Kidney (tissue), 14 donors: ENCODE data around the gene WAS. TPM values are rescaled to one million over a fixed set of nuclear protein-coding genes. Genes with fewer than 3 reads are reported as not detected.
A peak's percentile ranks its signal among the peaks of the same experiment; 100 is the strongest.

Source experiments
- DNase-seq, 5 donors: peaks; one replicate each; pipeline ENCODE4 v3.0.0-alpha.2; 2013 to 2020
- FAIRE-seq: peaks from 2 replicates; lab custom pipeline; 2012; peaks lifted over from hg19 to GRCh38; lab: Jason Lieb, UNC
- H3K27ac ChIP-seq, 2 donors: one replicate each; pipeline ENCODE4 v1.7.0; 2013; ENCODE audit warnings: low read depth in 2 of 2, low read length in 2 of 2, inconsistent platforms in 1 of 2
- H3K27me3 ChIP-seq: one replicate; pipeline ENCODE4 v1.7.1; 2013; ENCODE audit warnings: low read length, inconsistent platforms; ENCODE audit not compliant: control insufficient read depth, insufficient read depth
- H3K36me3 ChIP-seq, 3 donors: one replicate each; pipeline versions ENCODE4 v1.7.0 to v1.7.1; 2013; ENCODE audit warnings: low read length in 3 of 3, control low read depth in 1 of 3, inconsistent platforms in 1 of 3; ENCODE audit not compliant: insufficient read depth in 3 of 3, control insufficient read depth in 2 of 3
- H3K4me1 ChIP-seq, 3 donors: one replicate each; pipeline versions ENCODE4 v1.7.0 to v1.7.1; 2013; ENCODE audit warnings: low read length in 3 of 3, inconsistent platforms in 1 of 3, low read depth in 1 of 3; ENCODE audit not compliant: control insufficient read depth in 2 of 3, insufficient read depth in 2 of 3
- H3K4me3 ChIP-seq, 3 donors: one replicate each; pipeline versions ENCODE4 v1.7.0 to v1.8.1; 2013; ENCODE audit warnings: low read length in 3 of 3, control low read depth in 1 of 3, inconsistent platforms in 1 of 3
- H3K9ac ChIP-seq, 3 donors: one replicate each; pipeline versions ENCODE4 v1.7.0 to v1.7.1; 2013; ENCODE audit warnings: low read length in 3 of 3, control low read depth in 1 of 3, inconsistent platforms in 1 of 3
- H3K9me3 ChIP-seq, 3 donors: one replicate each; pipeline versions ENCODE4 v1.7.0 to v1.7.1; 2013; ENCODE audit warnings: low read length in 3 of 3, control low read depth in 1 of 3, inconsistent platforms in 1 of 3; ENCODE audit not compliant: control insufficient read depth in 2 of 3, insufficient read depth in 1 of 3
- CTCF ChIP-seq: IDR thresholded peaks from 3 replicates; pipeline ENCODE4 v1.5.1; 2012; ENCODE audit warnings: mild to moderate bottlenecking, moderate library complexity, borderline replicate concordance; ENCODE audit not compliant: insufficient read depth; ENCODE audit errors: extremely low read depth
- intact Hi-C: fragments of 100-400 bp; cut with DNase I; formaldehyde crosslinking; loops from one replicate; pipeline ENCODE4 v1.11.1; 2022
- polyA plus RNA-seq: library from polyadenylated mRNA; stranded (reverse); fragments of 350-450 nt; fragmentation: Illumina TruSeq; extraction: RNeasy Lipid Tissue Mini Kit (QIAGEN cat#74804); gene quantifications from one replicate; pipeline ENCODE4 v1.2.3, GENCODE V29; 2014; ENCODE audit warnings: low read depth, low replicate concordance; ENCODE audit not compliant: insufficient read depth
- total RNA-seq: library from RNA; stranded (reverse); fragmentation: NEBNext Ultra II Directional; extraction: Animal tissue kit (Norgen Biotek cat#: 25700); gene quantifications from one replicate; pipeline ENCODE4 v1.2.1, GENCODE V29; 2021
- donor health status: control.
- donor health status: control.
- donor health status: control.
- donor health status: control.
- donor health status: control.
- donor health status: DM: yes; HTN: yes; CAD: no.
- donor health status: Normal renal cell carcinoma (clear cell type).

Gene WAS
- total and polyA plus RNA-seq, 2 donors from 2014 or later: 2.2 to 14.2 TPM

GRCh38 chrX:48737940-48738339, 54.3 kb downstream of the WAS start:
- peak overlapping the region; percentile 66 to 85 (median 67) for H3K9ac ChIP-seq
- H3K27ac ChIP-seq: peak overlapping the region; percentile 83 to 88
- FAIRE-seq: no peak
- intact Hi-C loops: no loop called here
- no peak for DNase-seq
- no peak for TF ChIP-seq CTCF
- no peaks in the 10 kb centered on the region for H3K36me3 ChIP-seq
- no peaks in the 10 kb centered on the region for H3K4me1 ChIP-seq
- no peaks in the 10 kb centered on the region for H3K9me3 ChIP-seq
- peak overlapping the region; percentile 78 to 85 (median 78) for H3K4me3 ChIP-seq
- no peaks in the 10 kb centered on the region for H3K27me3 ChIP-seq

Other genes starting within 250 kb of the WAS start
- gene SLC38A5, start 213.5 kb upstream of the WAS start, total RNA-seq: 8.3 TPM
- gene SLC38A5, start 213.5 kb upstream of the WAS start, polyA plus RNA-seq: 2.9 TPM
- 33.9 TPM for gene FTSJ1, start 207.6 kb upstream of the WAS start, total RNA-seq
- 30.6 TPM for gene FTSJ1, start 207.6 kb upstream of the WAS start, polyA plus RNA-seq
- 8.9 TPM for gene PORCN, start 174.8 kb upstream of the WAS start, total RNA-seq
- gene PORCN, start 174.8 kb upstream of the WAS start, polyA plus RNA-seq: 11.7 TPM
- gene EBP, start 162.0 kb upstream of the WAS start, total RNA-seq: 33.8 TPM
- gene EBP, start 162.0 kb upstream of the WAS start, polyA plus RNA-seq: 164 TPM
- 16.3 TPM for gene TBC1D25, start 144.1 kb upstream of the WAS start, total RNA-seq
- gene TBC1D25, start 144.1 kb upstream of the WAS start, polyA plus RNA-seq: 6.0 TPM
- 265 TPM for gene RBM3, start 109.3 kb upstream of the WAS start, total RNA-seq
- gene RBM3, start 109.3 kb upstream of the WAS start, polyA plus RNA-seq: 86.9 TPM
- 177 TPM for gene WDR13, start 86.3 kb upstream of the WAS start, total RNA-seq
- gene WDR13, start 86.3 kb upstream of the WAS start, polyA plus RNA-seq: 201 TPM
- gene SUV39H1, start 12.9 kb downstream of the WAS start, total RNA-seq: 5.0 TPM
- 2.8 TPM for gene SUV39H1, start 12.9 kb downstream of the WAS start, polyA plus RNA-seq
- 0.94 TPM for gene GLOD5, start 77.9 kb downstream of the WAS start, total RNA-seq
- 12.6 TPM for gene GLOD5, start 77.9 kb downstream of the WAS start, polyA plus RNA-seq
- 0.60 TPM for gene GATA1, start 102.8 kb downstream of the WAS start, total RNA-seq
- gene GATA1, start 102.8 kb downstream of the WAS start, polyA plus RNA-seq: not detected
- 96.9 TPM for gene HDAC6, start 118.3 kb downstream of the WAS start, total RNA-seq
- 123 TPM for gene HDAC6, start 118.3 kb downstream of the WAS start, polyA plus RNA-seq
- 0.19 TPM for gene ERAS, start 142.7 kb downstream of the WAS start, total RNA-seq
- gene ERAS, start 142.7 kb downstream of the WAS start, polyA plus RNA-seq: 0.43 TPM
- 131 TPM for gene PCSK1N, start 151.8 kb downstream of the WAS start, total RNA-seq
- 331 TPM for gene PCSK1N, start 151.8 kb downstream of the WAS start, polyA plus RNA-seq
- 44.8 TPM for gene TIMM17B, start 214.0 kb downstream of the WAS start, total RNA-seq
- gene TIMM17B, start 214.0 kb downstream of the WAS start, polyA plus RNA-seq: 109 TPM
- 61.3 TPM for gene PQBP1, start 214.1 kb downstream of the WAS start, total RNA-seq
- gene PQBP1, start 214.1 kb downstream of the WAS start, polyA plus RNA-seq: 93.4 TPM
- 34.2 TPM for gene SLC35A2, start 227.8 kb downstream of the WAS start, total RNA-seq
- gene SLC35A2, start 227.8 kb downstream of the WAS start, polyA plus RNA-seq: 29.3 TPM
- 29.6 TPM for gene PIM2, start 235.2 kb downstream of the WAS start, total RNA-seq
- gene PIM2, start 235.2 kb downstream of the WAS start, polyA plus RNA-seq: 8.7 TPM